HepG2 (cell line): ENCODE data around the gene DUS1L. TPM values are rescaled to one million over a fixed set of nuclear protein-coding genes. Genes with fewer than 3 reads are reported as not detected.
A peak's percentile ranks its signal among the peaks of the same experiment; 100 is the strongest.

Source experiments
- ARID4A ChIP-seq: sonication (generic); formaldehyde crosslinking; IDR thresholded peaks from 2 replicates; pipeline ENCODE4 v1.5.0; 2020; ENCODE audit warnings: mild to moderate bottlenecking, missing genetic modification reagents, borderline replicate concordance
- CREM ChIP-seq, 2 experiments: sonication (generic) in 1 of 2; formaldehyde crosslinking in 1 of 2; IDR thresholded peaks; 2 replicates each; pipeline versions ENCODE4 v1.4.0 to v1.6.1; 2016 to 2020; ENCODE audit warnings: antibody characterized with exemption in 1 of 2, mild to moderate bottlenecking in 1 of 2, missing genetic modification reagents in 1 of 2
- CSRNP2 ChIP-seq: sonication (generic); formaldehyde crosslinking; conservative IDR thresholded peaks from 2 replicates; pipeline ENCODE4 v1.8.0; 2022; ENCODE audit warnings: low read depth, missing genetic modification reagents
- GATAD1 ChIP-seq: IDR thresholded peaks from 2 replicates; pipeline ENCODE4 v1.6.1; 2016; ENCODE audit warnings: missing genetic modification reagents, missing compliant biosample characterization
- RNF219 ChIP-seq: sonication (generic); formaldehyde crosslinking; IDR thresholded peaks from 2 replicates; pipeline ENCODE4 v1.5.0; 2020; ENCODE audit warnings: mild to moderate bottlenecking, missing genetic modification reagents
- STAT6 ChIP-seq: sonication (generic); formaldehyde crosslinking; IDR thresholded peaks from 2 replicates; pipeline ENCODE4 v1.4.0; 2020; ENCODE audit warnings: missing genetic modification reagents, mild to moderate bottlenecking, borderline replicate concordance
- TSC22D2 ChIP-seq: sonication (generic); formaldehyde crosslinking; IDR thresholded peaks from 2 replicates; pipeline ENCODE4 v1.5.1; 2020; ENCODE audit warnings: missing genetic modification reagents, mild to moderate bottlenecking, borderline replicate concordance
- XRCC5 ChIP-seq: fragments of 200-400 bp; formaldehyde crosslinking; optimal IDR thresholded peaks from 2 replicates; pipeline ENCODE3; 2017; ENCODE audit warnings: mild to moderate bottlenecking, low read length
- ZKSCAN5 ChIP-seq: sonication (generic); formaldehyde crosslinking; IDR thresholded peaks from 2 replicates; pipeline ENCODE4 v1.5.1; 2020; ENCODE audit warnings: mild to moderate bottlenecking, missing genetic modification reagents
- ZNF142 ChIP-seq: sonication (generic); formaldehyde crosslinking; IDR thresholded peaks from 2 replicates; pipeline ENCODE4 v1.4.0; 2020; ENCODE audit warnings: missing genetic modification reagents
- ZNF317 ChIP-seq: sonication (generic); formaldehyde crosslinking; IDR thresholded peaks from 2 replicates; pipeline ENCODE4 v1.5.0; 2020; ENCODE audit warnings: mild to moderate bottlenecking, missing genetic modification reagents
- polyA plus RNA-seq, 8 experiments: library from polyadenylated mRNA; depleted of rRNA in 3 of 8; stranded (reverse) in 7 of 8; unstranded in 1 of 8; fragments of >200 nt; fragmentation: Illumina TruSeq in 4 of 8; extraction: Trizol in 4 of 8; gene quantifications; 2 replicates each; pipeline versions ENCODE4 v1.2.1 to v1.2.3, GENCODE V29; 2011 to 2016; ENCODE audit warnings: low read depth in 4 of 8, missing spikeins in 1 of 8, mixed read lengths in 1 of 8; ENCODE audit not compliant: insufficient read depth in 1 of 8
- total RNA-seq, 5 experiments: library from RNA; depleted of rRNA; stranded (reverse); fragments of >200 nt; fragmentation: Illumina TruSeq; extraction: Trizol; gene quantifications; 2 replicates each; pipeline ENCODE4 v1.2.3, GENCODE V29; 2016; ENCODE audit warnings: low read depth in 1 of 5

DUS1L gene
- total and polyA plus RNA-seq, 2 of the 13 experiments (the other 11 are each of a cell fraction or from before 2014, with no cell fraction given) = 81.0 to 109 TPM

GRCh38 chr17:82065638-82066303 lies at the start of gene DUS1L (continued):
- TF ChIP-seq ARID4A (CRISPR knock-in tag) (peak; percentile 95), TSC22D2 (CRISPR knock-in tag) (peak; percentile 87), CREM (IDR thresholded peaks at IDR 0.05) (no peak), CREM (CRISPR knock-in tag; IDR thresholded peaks at IDR 0.05) (no peak), CSRNP2 (CRISPR knock-in tag) (no peak), STAT6 (CRISPR knock-in tag) (no peak), RNF219 (CRISPR knock-in tag) (no peak), ZNF317 (no peak), XRCC5 (peak; percentile 96), GATAD1 (CRISPR knock-in tag) (peak; percentile 96), ZNF142 (CRISPR knock-in tag) (no peak), ZKSCAN5 (CRISPR knock-in tag) (no peak)
